Activated T-cell treated with anti-CD3 and anti-CD28 coated beads, Interleukin-2, amount 50 U/mL, for 48 hours (primary cell): ENCODE results near the gene CRIP2.
A peak's percentile ranks its signal among the peaks of the same experiment; 100 is the strongest.

Experiments used
- DNase-seq, 2 experiments: peaks; one replicate each; pipeline ENCODE4 v3.0.0-alpha.2; 2020

CRIP2 gene

GRCh38 chr14:105445290-105445689 is 29.3 kb upstream of the CRIP2 start:
- DNase-seq = no peak

GRCh38 chr14:105445901-105446845 is 28.4 kb upstream of the CRIP2 start:
- no peak for DNase-seq

GRCh38 chr14:105446971-105447370 is 27.6 kb upstream of the CRIP2 start:
- DNase-seq = no peak

DNA sequence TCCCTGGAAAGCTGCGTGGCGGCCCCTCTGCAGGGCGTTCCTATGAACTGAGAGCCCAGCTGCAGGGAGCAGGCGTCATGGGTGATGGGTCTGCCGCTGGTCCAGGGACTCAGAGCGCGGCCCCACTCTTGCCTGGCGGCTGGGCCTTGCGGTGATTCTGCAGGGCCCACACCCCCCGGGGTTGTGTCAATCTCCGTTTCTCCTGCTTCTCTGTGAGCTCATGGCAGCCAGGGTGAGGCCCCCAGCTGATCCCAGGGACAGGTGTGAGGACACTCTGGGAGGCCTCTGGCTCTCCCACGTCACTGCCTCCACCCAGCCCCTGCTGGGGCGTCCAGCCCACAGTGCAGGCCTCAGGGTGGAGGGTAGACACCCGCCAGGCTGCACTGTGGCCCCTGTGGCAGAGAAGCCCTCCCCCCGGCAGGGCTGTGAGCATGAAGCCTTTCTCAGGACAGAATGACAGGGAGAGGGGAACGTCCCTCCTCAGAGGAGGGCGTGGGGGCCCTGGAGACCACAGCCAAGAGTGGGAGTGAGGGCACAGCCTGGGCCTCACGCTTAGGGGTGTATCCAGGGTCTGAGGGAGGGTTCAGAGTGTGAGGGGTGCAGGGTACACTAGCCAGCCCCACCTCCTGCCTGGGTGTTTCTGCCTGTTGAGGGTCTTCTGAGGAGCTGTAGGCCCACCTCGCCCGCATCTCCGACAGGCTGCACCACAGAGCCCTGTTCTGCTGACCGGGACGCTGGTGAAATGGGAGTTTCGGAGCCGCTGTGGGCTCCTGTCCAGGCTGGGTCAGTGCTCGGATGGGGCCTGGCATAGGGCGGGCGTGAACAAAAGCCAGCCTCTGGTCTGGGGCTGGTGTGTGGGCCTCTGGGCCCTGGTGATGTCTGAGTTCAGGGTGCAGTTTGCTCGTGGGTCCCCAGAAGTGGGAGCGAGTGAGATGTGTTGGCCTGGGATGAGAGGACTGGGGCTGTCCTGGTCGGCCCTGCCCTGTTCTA is 26.7 kb upstream of the CRIP2 start:
- DNase-seq = no peak

DNA sequence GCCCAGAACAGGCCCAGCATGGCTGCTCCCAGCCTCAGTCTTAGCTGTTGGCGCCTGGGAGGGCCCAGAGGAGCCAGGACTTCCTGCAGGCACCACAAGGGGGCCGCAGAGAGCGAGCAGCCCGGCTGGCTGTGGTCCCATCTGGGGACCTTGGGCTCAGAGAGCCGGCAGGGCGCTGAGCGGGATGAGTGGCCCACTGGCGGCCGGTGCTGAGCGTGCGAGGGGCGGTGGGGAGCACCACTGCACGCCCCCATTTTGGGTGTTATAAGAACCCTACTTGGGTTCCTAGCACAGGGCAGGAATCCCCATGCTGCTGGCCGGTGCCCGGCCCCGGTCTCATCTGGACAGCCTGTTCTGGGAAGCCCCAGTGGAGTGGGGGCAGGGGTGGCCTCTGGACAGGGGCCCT is 25.9 kb upstream of the CRIP2 start:
- peak; percentile 73 to 80 for DNase-seq

- no peak for DNase-seq
Observed at GRCh38 chr14:105449276-105450122, 25.1 kb upstream of the CRIP2 start.

- DNase-seq = no peak
Observed at GRCh38 chr14:105450123-105450505, 24.5 kb upstream of the CRIP2 start.

- no peak for DNase-seq
Observed at GRCh38 chr14:105450864-105451720, 23.5 kb upstream of the CRIP2 start.

DNA sequence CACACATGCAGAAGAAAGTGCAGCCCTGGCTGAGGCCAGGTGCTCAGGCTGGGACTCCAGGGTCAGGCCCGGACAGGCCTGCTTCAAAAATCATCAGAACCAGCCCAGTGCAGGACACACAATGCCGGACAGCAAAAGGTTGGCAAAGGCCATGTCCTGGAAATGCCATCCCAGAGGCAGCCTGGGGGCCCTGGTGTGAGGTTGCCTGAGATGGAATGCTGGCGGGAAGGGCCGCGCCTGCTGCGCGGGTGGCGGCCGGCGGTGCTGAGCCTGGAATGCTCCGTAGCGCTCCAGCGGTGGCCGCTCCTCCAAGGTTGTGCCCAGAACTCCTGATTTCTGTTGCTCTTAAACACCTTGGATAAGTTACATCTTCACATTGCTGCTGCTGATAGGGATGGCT is 21.7 kb upstream of the CRIP2 start:
- no peak for DNase-seq

DNA sequence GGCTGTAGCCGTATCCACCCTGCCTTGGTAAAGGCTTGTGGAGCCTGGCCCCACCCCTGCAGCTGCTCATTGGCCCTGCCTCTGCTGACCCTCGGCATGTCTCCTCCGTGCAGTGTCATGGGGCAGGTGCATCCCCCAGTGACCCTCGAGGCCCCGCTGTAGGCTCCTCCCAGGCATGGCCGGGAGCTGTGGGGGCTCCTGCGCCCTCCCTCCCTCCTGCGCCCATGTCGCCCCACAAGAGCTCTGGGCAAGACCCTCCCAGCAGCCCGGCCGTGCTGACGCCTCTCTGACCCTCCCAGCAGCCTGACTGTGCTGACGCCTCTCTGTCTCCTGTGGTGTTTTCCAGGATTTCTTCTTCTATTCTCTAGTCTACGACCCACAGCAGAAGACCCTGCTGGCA is 20.8 kb upstream of the CRIP2 start:
- DNase-seq = no peak

DNA sequence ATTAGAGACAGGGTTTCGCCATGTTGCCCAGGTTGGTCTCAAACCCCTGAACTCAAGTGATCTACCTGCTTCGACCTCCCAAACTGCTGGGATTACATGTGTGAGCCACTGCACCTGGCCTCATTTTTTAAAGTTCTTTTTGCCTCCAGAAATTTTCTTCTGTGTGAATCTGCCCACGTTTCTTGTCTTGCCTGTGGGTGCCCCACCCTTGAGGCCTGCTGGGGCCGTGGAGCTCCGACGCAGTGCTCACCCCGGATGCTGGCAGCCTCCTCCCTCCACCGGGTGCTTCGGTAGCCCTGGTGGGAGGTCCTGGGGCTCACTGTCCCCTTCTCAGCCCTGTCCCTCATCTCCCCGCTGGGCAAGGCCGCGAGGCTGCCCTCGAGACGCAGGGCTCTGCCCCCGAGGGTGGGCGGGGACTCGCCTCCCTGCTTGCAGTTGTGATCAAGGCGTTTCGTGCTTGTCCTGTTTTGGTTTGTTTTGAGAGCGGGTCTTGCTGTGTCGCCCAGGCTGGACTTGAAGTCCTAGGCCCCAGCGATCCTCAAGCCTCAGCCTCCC is 19.5 kb upstream of the CRIP2 start:
- no peak for DNase-seq

- no peak for DNase-seq
Observed at GRCh38 chr14:105455766-105456660, 18.6 kb upstream of the CRIP2 start.

GRCh38 chr14:105456736-105457617 is 17.6 kb upstream of the CRIP2 start:
- no peak for DNase-seq

DNA sequence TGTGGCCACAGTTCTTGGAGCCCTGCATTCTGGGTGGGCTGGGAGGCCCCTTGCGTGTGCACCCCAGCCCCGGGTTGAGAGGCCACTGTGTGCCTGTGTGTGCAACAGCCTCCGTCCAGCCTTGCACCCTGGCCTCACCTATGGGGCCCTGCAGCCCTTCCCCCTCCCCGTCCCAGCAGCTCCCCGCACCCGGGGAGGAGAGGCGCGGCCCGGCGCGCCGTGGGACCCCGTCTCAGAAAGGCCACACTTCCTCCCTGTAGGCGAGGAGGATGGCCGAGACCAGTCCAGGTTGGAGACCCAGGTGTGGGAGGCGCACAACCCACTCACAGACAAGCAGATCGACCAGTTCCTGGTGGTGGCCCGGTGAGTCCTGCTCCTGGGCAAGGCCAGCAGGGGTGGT is 16.6 kb upstream of the CRIP2 start:
- DNase-seq = no peak

DNA sequence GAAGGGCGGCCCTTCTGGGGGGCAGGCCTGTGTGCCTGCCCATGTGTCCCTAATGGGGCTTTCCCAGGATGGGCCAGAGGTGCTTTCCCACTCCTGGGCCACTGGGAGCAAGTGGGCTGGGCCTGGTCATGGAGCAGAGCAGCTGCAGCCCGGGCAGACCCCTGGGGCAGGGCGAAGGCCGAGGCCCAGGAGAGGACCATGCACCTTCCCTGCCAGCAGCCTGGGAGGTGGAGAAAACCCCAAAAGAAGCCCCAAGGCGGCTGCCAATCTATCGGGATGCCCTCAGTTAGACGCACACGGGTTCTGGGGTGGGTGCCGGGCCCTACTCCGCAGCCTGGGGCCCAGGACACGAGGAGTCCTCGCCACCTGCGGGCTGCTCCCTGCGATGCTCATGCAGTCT is 16.1 kb upstream of the CRIP2 start:
- no peak for DNase-seq

GRCh38 chr14:105460116-105460515 is 14.5 kb upstream of the CRIP2 start:
- DNase-seq = no peak

DNA sequence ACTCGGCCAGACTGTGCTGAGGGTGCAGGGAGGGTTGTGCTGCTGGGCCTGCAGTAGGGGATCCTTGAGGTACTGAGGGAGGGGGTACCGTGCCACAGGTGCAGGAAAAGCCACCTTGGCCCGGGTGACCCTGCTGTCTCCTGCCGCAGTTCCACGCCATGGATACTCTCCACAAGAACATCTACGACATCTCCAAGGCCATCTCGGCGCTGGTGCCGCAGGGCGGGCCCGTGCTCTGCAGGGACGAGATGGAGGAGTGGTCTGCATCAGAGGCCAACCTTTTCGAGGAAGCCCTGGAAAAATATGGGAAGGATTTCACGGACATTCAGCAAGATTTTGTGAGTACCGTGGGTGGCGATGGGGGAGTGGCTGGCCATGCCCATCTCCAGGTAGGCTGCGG is 14.0 kb upstream of the CRIP2 start:
- no peak for DNase-seq

GRCh38 chr14:105461903-105462302 is 12.7 kb upstream of the CRIP2 start:
- no peak for DNase-seq

- DNase-seq = no peak
Observed at GRCh38 chr14:105464501-105464900, 10.1 kb upstream of the CRIP2 start.
